ENCODE measurements around the gene BTG2.

BTG2 gene

GRCh38 chr1:203282720-203283542 is 22.4 kb upstream of the BTG2 start:
- DNase-seq (ENCODE audit: low read depth in 2 of 2): no peak
- TF ChIP-seq, protein P1, sequence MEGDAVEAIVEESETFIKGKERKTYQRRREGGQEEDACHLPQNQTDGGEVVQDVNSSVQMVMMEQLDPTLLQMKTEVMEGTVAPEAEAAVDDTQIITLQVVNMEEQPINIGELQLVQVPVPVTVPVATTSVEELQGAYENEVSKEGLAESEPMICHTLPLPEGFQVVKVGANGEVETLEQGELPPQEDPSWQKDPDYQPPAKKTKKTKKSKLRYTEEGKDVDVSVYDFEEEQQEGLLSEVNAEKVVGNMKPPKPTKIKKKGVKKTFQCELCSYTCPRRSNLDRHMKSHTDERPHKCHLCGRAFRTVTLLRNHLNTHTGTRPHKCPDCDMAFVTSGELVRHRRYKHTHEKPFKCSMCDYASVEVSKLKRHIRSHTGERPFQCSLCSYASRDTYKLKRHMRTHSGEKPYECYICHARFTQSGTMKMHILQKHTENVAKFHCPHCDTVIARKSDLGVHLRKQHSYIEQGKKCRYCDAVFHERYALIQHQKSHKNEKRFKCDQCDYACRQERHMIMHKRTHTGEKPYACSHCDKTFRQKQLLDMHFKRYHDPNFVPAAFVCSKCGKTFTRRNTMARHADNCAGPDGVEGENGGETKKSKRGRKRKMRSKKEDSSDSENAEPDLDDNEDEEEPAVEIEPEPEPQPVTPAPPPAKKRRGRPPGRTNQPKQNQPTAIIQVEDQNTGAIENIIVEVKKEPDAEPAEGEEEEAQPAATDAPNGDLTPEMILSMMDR (IDR thresholded peaks at IDR 0.05; ENCODE audit: low read depth, low read length): no peak
- no peak overlapping the region for H3K4me3 ChIP-seq (replicated peaks in 1 of 2; ENCODE audit: low read depth in 2 of 2, low read length in 2 of 2)

DNA sequence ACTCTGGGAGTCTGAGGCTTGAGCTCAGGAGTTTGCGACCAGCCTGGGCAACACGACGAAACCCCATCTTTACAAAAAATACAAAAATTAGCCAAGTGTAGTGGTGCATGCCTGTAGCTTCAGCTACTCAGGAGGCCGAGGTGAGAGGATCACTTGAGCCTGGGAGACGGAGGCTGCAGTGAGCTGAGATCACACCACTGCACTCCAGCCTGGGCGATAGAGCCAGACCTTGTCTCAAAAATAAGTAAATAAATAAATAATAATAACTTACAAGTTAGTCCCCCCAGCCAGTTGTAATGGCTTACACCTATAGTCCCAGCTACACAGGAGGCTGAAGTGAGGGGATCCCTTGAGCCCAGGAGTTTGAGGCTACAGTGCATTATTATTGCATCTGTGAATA is 21.7 kb upstream of the BTG2 start:
- TF ChIP-seq, protein P1 (IDR thresholded peaks at IDR 0.05; ENCODE audit: low read depth, low read length): no peak
- H3K4me3 ChIP-seq (replicated peaks in 1 of 2; ENCODE audit: low read depth in 2 of 2, low read length in 2 of 2): no peak overlapping the region
- no peak for DNase-seq (ENCODE audit: low read depth in 2 of 2)

- DNase-seq (ENCODE audit: low read depth in 2 of 2): no peak
- no peak overlapping the region for H3K4me3 ChIP-seq (replicated peaks in 1 of 2; ENCODE audit: low read depth in 2 of 2, low read length in 2 of 2)
Measured at GRCh38 chr1:203284411-203285123, 20.8 kb upstream of the BTG2 start.

DNA sequence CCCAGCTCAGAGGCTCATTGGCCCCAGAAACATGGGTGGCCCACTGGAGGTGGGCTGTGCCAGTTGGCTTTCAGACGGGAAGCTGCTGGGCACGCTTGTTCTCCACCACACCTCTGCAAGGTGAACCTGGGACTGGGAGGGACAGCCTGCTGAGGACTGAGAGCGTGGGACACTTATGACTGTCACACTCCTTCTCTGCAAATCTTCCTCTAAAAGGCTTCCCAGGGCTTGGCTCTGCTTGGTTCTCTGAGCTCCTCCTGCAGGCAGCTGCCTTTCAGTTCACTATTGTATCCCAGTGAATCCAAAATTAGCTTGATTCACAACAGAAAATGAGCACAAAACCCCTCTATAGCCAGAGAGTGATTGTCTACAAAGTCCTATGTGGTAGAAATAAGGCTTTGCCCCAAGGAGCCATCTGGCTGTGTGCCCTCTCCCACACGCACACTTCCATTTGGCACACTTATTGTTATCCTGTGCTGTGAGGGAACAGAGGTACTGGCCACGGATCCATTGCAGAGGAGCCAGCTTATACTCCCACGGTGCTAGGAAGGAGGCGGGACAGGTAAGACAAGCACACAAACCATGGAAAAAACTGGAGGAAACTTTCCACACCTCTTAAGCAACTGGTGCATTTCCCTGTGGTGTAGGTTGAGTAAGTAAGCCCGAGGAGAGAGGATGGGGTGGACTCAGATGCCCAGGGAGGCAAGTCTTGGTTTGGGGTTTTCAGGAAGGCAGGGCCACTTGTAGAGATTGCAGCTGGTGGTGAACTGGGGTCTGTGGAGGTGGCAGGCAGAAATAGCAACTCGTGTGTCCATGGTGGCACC is 18.9 kb upstream of the BTG2 start:
- TF ChIP-seq, protein P1 (IDR thresholded peaks at IDR 0.05; ENCODE audit: low read depth, low read length): no peak
- DNase-seq (ENCODE audit: low read depth in 2 of 2): peak in 1 of 2 donors; percentile 39
- no peak overlapping the region for H3K4me3 ChIP-seq (replicated peaks in 1 of 2; ENCODE audit: low read depth in 2 of 2, low read length in 2 of 2)

More at GRCh38 chr1:203284411-203285123, 20.8 kb upstream of the BTG2 start:
- TF ChIP-seq, protein P1 (IDR thresholded peaks at IDR 0.05; ENCODE audit: low read depth, low read length): no peak

GRCh38 chr1:203287109-203287893 is 18.0 kb upstream of the BTG2 start:
- DNase-seq (ENCODE audit: low read depth in 2 of 2): peak; percentile 40 to 76
- no peak overlapping the region for H3K4me3 ChIP-seq (replicated peaks in 1 of 2; ENCODE audit: low read depth in 2 of 2, low read length in 2 of 2)
- TF ChIP-seq, protein P1 (IDR thresholded peaks at IDR 0.05; ENCODE audit: low read depth, low read length): no peak

- DNase-seq (ENCODE audit: low read depth in 2 of 2): no peak
- H3K4me3 ChIP-seq (replicated peaks in 1 of 2; ENCODE audit: low read depth in 2 of 2, low read length in 2 of 2): no peak overlapping the region
- TF ChIP-seq, protein P1 (IDR thresholded peaks at IDR 0.05; ENCODE audit: low read depth, low read length): no peak
Measured at GRCh38 chr1:203287898-203288297, 17.4 kb upstream of the BTG2 start.

All from cardiac fibroblast (primary cell).